NB4 (cell line): ENCODE results near the gene CHTF18.

Experiments used
- DNase-seq: peaks from one replicate; pipeline ENCODE4 v3.0.0; 2010; ENCODE audit warnings: low read depth
- H3K4me3 ChIP-seq: one replicate; pipeline ENCODE4 v1.5.1; 2011; ENCODE audit warnings: mild to moderate bottlenecking, low read depth, low read length, moderate library complexity
- CTCF ChIP-seq: IDR thresholded peaks from one replicate; pipeline ENCODE4 v1.5.1; 2012; ENCODE audit warnings: low read depth, low read length
- MAX ChIP-seq: IDR thresholded peaks from 2 replicates; pipeline ENCODE4 v1.6.1; 2011; ENCODE audit warnings: low read depth, low read length
- MYC ChIP-seq: IDR thresholded peaks from 2 replicates; pipeline ENCODE4 v1.6.1; 2011; ENCODE audit warnings: low read depth, low read length
- POLR2A ChIP-seq: IDR thresholded peaks from 2 replicates; pipeline ENCODE4 v1.6.1; 2011; ENCODE audit warnings: mild to moderate bottlenecking; ENCODE audit not compliant: insufficient read length; ENCODE audit errors: extremely low read depth

The CHTF18 gene

GRCh38 chr16:821751-822150, 33.3 kb downstream of the CHTF18 start:
- DNase-seq = no peak
- TF ChIP-seq MYC (no peak), CTCF (no peak), MAX (no peak), POLR2A (no peak)
- no peak overlapping the region for H3K4me3 ChIP-seq

- TF ChIP-seq POLR2A = no peak
- TF ChIP-seq MYC = no peak
- TF ChIP-seq CTCF = no peak
- no peak for TF ChIP-seq MAX
- DNase-seq = no peak
- no peak overlapping the region for H3K4me3 ChIP-seq
Observed at GRCh38 chr16:822174-822908, 33.9 kb downstream of the CHTF18 start.

DNA sequence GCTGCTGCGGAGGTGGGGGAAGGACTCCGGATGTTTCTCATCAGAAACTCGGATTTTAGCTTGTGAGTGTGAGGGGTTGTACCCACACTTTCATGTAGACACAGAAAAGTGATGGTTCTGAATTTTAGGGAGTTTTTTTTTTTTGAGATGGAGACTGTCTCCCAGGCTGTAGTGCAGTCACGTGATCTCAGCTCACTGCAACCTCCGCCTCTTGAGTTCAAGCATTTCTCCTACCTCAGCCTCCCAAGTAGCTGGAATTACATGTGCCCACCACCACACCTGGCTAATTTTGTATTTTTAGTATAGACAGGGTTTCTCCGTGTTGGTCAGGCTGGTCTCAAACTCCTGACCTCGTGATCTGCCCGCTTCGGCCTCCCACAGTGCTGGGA, 34.5 kb downstream of the CHTF18 start:
- H3K4me3 ChIP-seq = no peak overlapping the region
- TF ChIP-seq MYC (no peak), MAX (no peak), POLR2A (no peak), CTCF (no peak)
- no peak for DNase-seq

DNA sequence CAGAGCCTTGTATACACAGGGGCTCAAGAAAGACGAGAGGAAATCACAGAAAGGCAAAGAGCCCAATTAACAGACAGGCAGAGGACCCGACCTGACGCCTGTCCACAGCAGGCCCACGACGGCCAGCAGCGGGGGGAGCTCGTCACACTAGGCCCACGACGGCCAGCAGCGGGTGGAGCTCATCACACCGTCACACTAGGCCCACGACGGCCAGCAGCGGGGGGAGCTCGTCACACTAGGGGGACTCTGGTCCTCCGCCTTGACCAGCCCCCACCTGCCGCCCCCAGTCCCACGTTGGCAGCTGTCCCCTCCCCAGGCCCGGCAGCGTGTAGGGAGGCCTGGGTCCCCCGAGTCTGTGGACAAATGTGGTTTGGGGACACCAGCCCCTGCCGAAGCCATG, 35.8 kb downstream of the CHTF18 start:
- no peak for DNase-seq
- no peak overlapping the region for H3K4me3 ChIP-seq
- TF ChIP-seq MYC = no peak

- H3K4me3 ChIP-seq = no peak overlapping the region
- TF ChIP-seq CTCF (no peak), MYC (no peak), MAX (no peak), POLR2A (no peak)
- no peak for DNase-seq
Observed at GRCh38 chr16:824601-825000, 36.2 kb downstream of the CHTF18 start.

DNA sequence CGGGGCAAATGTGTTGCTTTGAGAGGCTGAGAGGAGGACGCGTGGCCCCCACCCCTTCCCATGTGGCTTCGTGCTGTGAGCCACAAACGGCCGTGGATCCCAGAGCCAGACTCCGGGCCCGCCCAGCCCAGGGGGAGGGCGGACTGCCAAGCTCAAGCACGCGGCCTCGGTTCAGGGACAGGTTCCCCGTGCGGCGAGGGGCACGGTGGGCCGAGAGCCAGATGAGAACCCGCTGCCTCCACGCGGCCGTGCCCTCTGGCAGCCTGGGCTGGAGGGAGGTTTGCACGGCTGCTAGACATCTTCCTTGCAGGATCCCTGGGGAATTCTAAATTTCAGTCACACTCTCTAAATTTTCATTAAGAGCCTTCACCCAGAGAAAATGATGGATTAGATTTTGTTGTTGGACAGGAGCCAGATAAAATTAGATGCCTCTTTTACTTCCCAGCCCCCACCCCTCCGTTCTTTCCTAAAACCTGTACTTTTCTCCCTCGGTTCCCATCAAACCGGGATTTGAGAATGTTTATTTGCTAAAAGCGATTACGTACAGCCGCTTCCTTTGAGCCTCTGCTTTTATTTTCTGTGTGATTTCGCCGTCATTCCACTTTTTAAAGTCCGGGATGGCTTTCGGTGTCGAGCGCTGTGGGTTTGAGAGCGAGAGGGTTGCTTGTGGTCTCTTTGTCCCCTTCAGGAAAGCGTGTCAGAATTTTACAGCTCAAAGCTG, 37.1 kb downstream of the CHTF18 start:
- no peak overlapping the region for H3K4me3 ChIP-seq
- TF ChIP-seq POLR2A (no peak), MYC (no peak), MAX (no peak), CTCF (no peak)
- no peak for DNase-seq
